Measurements from ENCODE around the gene PGM1.
"Not testable (repeated sequence)": the region's sequence is repeated elsewhere in the genome, so short reads cannot be mapped to it uniquely, and the experiment has no call there.

The PGM1 gene

DNA sequence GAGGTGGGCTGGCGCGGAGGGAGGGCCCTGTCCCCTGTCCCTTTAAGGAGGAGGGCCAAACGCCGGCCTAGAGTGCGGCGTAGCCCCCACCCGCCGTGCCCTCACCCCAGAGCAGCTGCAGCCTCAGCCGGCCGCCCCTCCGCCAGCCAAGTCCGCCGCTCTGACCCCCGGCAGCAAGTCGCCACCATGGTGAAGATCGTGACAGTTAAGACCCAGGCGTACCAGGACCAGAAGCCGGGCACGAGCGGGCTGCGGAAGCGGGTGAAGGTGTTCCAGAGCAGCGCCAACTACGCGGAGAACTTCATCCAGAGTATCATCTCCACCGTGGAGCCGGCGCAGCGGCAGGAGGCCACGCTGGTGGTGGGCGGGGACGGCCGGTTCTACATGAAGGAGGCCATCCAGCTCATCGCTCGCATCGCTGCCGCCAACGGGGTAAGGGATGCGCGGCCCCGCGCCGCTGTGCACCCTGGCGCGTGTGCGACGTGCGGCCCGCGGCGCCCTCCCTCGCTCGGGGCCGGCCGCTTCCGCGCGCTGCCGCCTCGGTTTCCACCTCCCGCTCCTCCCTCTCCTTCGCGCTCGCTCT is at the start of gene PGM1:
PGM1 (plus strand) TSS at position 109 of the 583 bp plus-strand sequence; CDS start at position 187, 78 bp downstream.
- peak; percentile 72 to 77 for DNase-seq

DNA sequence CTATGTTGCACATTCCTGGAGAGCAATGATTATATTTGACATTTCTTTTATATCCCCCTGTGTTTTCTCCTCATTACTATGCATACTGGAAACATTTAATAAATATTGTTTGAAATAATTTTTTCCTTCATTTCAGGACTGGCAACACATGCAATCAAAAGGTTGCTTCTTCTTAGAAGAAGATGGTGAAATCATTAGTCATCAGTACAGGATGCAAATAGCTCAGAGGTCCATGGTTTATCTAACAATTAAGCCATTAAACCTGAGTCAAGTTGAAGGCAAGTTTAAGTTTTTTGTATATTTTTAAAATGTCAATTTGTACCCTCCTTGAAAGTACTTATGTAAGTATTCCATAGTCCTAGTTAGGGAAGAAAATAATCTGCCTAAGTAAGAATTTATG is 47.4 kb upstream of the PGM1 start:
- no peak for DNase-seq

DNA sequence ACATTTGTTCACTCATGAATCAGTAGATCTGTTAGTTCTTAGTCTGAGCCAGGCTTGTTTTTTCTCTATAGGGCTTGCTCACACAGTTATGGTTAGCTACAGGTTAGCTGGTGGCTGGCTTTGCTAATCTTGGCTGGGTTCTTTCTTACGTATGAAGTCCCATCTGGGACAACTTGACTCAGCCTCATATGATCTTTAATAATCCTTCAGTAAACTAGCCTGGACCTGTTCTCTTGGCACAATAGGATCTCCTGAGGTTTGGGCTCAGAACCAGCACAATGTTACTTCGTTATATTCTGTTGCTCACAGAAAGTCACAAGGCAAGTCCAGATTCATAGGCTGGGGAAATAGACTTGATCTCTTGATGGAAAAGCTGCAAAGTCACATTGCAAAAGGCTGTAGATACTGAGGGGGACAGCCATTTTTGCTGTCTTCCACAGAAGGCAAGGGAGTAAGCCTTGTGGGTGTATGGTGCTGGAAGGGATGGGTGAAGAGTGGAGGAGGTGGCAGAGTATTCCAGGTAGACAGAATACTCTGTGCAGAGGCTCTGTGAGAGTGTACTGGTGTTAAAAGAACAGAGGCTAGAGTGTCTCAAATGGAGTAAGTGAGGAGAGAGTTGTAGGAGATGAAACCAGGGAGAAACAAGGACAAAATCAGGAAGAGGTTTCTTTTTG is 45.5 kb upstream of the PGM1 start:
- DNase-seq, result no peak

DNA sequence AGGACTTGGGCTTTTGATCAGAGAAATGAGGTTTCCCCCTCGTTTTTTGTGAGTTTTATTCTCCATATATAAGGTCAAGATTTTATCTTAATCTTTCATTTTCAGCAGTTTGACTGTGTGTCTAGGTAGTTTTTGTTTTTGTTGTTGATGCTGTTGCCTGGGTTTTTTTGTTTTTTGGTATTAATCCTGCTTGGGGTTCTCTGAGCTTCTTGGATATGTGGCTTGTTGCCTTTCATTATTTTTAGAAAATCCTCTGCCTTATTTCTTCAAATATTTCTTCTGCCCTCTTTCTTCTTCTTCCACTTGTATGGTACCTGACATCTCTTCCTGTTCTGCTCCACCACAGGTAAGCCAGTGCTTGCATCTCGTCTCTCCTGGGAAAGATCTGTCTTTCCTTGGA is 44.9 kb upstream of the PGM1 start:
- no peak for DNase-seq

DNA sequence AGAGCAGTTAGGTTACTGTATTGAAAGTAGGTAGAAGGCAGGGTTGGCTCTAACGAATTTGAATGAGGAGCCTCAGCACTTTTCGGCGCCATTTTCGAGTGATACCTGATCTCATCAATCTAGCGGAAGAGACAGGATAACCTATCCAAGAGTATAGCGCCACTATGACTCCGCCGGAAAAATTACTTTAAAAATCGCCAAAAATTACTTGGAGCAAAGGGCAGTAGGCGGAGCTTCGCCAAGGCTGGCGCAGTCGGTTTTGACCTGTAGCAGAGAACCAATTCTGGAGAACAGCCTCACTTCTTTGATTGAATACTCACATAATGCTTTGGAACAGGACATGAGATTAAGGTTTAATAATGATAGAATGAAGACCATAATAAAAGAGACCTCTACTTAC is 44.3 kb upstream of the PGM1 start:
- DNase-seq, result peak in 1 of 2 donors; percentile 23

DNA sequence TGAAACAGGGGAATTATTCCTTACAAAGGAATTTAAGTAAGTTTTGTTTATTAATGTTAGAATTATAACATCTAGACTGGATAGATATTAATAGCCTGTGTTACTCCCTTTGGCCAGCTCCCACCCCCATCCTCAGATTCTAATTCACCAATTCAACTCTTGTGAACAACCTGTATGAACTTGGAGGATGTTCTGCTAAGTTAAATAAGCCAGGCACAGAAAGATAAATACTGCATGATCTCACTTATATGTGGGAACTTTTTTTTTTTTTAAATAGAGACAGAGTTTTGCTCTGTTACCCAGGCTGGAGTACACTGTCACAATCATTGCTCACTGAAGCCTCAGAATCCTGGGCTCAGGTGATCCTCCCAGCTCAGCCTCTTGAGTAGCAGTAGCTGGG is 37.7 kb upstream of the PGM1 start:
- no peak for DNase-seq

DNA sequence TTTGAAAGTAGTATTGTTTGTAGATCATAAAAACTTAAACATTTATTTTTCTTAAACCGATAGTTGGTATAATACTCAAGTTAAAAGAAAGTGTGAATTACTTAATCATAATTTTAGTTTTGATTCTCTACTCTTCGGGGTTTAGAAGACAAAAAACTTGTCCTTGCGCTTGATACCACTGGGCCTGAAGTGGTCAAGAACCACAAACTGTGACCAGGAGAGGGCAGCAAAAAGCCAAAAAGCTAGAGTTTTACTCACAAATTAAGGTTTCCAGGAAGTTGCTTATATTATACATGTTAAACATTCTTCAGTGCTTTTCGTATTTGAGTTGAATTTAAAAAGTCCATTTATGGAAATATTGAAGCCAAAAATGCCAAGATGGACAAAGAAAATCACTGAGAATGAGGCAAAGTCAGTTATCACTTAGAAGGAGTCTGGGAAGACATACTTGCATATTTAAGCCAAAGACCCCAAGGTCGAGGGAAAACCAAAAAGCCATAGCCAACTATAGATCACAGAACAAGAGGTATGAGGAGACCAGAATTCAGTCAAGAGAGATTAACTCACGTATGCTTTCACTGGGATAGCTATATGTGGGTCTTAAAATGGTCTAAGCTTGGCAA is 35.7 kb upstream of the PGM1 start:
- DNase-seq, result peak in 1 of 2 donors; percentile 30

DNA sequence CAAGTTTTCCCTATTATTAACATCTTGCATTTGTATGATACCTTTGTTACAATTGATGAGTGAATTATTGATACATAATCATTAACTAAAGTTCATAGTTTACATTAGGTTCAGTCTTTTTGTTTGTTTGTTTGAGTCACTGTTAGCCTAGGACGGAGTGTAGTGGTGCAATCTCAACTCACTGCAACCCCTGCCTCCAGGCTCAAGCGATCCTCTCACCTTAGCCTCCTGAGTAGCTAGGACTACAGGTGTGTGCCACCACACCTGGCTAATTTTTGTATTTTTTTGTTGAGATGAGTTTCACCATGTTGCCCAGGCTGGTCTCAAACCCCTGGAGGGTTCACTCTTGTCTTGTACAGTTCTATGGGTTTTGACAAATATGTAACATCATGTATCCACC is 33.9 kb upstream of the PGM1 start:
- no peak for DNase-seq

DNA sequence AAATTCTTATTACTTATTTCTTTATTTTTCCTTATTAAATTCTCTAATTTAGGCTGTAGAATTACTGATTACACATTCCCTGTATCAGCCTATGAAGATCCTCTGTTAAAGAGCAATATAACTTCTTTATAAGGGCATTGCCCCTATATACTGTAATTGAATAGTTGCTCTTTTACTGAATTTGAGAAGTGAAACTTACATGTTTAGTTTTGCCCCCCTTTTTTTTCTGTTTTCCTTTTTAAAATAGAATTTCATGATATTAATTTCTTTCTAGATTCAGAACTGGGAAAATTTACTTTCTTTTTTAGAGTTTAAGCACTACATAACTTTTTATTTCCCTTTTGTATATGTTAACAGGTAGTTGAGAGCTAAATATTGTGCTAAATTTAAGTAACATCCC is 29.5 kb upstream of the PGM1 start:
- no peak for DNase-seq

DNA sequence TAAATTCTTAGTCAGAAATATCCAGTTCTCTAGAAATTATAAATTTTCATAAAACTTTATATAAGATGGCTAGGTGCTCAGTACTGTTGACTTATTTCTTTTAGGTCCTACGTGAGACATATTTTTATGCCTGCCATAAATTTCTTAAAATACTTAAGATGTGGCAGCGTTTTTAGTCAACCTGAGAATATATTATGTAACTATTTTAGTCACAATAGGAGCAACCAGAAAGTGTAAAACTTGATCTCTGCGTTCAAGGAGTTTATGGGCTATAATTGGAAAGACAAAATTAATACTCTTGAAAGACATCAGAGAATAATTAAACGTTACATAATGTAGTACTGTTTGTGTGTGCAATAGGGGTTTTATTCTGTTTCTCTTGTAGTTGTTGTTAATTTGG is 24.1 kb upstream of the PGM1 start:
- DNase-seq, result no peak

DNA sequence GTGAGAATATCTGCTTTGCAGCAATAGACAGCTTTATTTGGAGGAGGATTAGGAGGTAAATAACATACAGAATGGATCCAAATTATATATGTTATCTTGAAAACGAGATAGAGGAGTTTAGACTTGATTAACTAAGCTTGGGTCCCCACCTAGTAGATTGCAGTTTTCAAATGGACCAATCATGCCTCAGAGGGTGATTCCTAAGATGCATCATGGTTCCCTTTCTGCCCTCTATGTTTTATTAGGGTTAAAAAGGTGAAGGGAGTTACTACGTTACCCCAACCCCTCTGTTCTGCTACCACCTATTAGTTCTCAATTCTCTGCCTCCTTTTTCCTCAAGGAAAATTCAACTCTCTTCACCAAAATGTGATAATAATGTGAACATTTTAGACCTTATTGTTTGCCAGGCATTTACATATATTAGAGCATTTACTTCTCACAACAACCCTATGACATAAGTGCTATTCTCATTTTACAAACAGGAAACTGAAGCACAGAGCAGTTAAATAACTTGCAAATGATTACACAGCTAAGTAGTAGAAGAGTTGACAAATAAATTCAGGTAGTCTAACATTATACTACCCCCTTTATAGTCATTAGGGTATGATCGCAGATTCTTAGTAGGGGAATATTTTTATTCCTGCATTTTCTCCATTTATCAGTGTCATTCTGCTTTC is 23.4 kb upstream of the PGM1 start:
- no peak for DNase-seq

DNA sequence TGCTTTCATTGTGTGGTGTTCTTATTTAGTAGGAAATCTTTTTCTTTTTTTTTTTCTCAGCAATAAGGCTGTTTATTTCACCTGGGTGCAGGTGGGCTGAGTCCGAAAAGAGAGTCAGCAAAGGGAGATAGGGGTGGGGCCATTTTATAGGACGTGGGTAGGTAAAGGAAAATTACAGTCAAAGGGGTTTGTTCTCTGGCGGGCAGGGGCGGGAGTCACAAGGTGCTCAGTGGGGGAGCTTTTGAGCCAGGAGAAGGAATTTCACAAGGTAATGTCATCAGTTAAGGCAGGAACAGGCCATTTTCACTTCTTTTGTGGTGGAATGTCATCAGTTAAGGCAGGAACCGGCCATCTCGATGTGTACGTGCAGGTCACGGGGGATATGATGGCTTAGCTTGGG is 20.5 kb upstream of the PGM1 start:
- not testable (repeated sequence) for DNase-seq

DNA sequence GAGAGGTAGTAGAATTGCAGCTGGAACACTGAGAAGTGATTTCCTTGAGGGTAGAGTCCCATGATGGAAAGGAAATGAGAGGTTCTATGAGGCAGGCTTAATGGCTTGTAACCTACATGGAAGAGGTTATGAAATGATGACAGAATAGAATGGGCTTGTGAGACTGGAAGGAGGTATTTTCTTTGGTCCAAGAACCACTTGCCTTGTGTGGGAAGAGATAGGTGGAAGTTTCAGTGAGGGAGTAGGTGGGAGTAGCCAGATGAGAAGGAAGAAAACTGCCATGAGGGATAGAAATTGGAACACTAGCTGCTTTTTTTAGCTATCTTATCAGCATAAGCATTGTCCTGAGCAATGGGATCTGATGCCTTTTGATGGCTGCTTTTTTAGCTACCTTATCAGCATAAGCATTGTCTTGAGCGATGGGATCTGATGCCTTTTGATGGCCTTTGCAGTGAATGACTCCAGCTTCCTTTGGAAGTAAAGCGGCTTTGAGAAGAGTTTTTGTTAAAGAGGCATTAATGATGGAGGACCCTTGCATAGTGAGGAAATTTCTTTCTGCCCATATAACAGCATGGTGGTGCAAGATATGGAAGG is 18.9 kb upstream of the PGM1 start:
- DNase-seq, result not testable (repeated sequence)

DNA sequence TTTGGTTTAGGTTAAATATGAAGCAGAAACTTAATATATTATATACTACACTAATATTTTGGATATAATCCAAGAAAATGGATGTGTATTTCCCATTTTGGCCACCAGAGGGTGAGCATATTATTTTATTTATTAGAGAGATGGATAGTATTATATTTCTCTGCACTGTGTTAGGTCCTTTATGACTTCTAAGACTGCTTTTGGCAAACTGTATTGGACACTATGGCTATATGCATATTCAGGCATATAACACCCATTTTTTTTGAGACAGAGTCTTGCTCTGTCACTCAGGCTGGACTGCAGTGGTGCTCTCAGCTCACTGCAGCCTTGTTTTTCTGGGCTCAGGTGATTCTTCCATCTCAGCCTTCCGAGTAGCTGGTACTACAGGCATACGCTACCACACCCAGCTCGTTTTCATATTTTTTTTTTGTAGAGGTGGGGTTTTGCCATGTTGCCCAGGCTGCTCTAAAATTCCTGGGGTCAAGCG is 17.8 kb upstream of the PGM1 start:
- DNase-seq, result peak in 1 of 2 donors; percentile 60

DNA sequence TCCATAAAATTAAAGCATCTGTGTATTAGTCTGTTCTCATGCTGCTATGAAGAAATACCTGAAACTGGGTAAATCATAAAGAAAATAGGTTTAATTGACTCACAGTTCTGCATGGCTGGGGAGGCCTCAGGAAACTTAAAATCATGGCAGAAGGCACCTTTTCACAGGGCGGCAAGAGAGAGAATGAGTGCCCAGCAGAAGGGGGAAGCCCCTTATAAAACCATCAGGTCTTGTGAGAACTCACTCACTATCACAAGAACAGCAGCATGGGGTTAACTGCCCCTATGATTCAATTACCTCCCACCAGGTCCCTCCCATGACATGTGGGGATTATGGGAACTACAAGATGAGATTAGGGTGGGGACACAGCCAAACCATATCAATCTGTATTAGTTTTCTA is 6.9 kb upstream of the PGM1 start:
- DNase-seq, result not testable (repeated sequence)

DNA sequence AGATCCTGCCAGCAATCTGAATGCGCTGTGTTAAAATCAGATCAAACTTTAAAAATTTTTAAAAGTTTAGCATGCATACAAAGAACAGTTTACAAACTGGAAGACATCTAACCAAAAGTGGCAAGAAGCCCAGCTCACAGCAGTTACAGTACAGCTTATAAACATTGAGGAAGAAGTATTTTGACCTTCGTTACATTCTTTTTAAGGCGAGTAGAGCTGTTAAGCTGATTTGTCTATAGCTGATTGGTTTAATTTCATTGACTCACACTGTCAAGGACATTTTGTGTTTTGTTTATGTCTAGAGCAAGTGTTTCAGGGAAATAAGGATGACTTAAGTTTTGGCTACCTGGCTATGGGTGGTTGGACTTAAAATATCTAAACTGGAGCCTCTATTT is 3.0 kb upstream of the PGM1 start:
- no peak for DNase-seq

DNA sequence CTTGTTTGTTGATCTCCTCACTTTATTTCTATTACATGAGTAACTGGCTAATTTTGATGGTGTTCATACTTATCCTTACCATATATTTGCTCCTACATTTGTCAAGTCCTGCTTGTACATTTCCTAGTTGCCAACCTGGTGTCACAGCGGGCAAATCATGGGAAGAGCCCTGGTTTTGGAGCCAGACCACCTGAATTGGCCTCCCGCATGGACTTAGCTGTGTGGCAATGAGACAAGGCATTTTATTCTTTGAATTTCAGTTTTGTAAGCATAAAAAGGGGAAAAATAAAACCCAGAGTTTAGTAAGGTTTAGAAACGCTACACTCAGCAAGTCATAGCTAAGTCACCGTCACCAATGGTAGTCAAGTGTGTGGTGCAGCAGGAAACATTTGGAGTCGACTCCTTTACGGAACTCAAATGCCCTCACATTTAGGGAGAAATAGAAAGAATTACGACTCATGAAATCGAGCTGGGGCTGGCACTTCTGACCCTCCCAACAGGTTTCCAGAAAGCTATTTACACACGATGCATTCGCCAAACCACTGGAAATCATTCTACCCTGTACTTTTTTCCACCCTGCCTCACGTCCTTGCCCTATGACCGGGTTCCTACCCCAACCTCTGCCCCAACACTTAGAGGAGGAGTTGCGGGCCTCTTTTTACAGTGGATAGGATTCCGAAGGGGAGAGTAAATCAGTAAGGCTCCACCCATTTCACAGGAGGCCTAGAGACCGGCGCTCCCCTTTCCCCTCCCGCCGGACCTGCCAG is 492 bp upstream of the PGM1 start:
- no peak for DNase-seq

DNA sequence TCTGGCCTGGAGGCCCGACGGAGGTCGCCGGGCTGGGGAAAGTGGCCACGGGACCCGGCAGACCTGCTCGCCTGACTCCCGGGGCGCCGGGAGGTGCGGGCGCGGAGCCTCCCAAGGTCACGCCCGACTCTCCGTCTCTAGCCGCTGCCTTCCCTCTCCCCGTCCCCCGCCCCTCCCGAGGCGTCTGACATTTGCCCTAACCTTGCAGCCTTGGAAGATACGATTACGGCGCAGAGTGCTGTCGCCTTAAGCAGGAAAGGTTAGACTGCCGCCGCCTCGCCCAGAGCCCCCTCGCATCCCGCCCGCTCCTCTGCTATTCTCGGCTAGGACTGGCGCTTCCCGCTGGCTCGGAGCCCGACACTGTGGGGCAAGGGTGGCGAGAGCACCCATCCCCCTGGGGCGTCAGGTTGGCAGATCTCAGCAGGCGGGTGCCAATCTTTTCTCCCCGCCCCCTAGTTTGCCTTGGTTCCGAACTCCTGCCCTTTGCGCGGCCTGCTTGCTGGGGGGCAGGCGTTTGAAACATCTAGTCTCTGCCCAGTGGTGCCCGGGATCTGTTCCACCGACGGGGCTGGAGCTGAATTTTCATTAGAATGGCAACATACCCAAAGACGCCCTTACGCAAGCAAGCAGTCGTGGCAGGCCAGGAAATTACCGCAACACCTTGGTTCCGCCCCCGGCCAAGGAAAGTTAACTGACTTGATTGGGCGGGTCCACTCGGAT is 835 bp downstream of the PGM1 start:
- DNase-seq, result peak; percentile 81 to 84

DNA sequence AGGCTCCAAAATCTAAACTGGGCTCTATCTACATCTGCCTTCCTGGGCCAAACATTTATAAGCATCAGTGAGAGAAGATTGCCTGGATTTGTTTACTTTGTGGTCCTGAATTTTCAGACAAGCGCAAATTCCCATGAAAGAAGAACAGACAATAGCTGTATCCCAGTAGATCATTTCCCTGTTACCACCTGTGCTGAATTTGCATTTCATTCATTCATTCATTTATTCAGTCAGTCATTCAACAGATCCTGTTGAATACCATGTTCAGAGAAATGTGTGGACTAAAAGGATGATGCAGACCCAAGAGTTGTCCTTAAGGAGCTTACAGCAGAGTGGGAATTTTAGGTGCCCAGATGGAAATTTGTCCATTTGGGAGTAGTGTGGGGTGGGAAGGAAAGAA is 2.2 kb downstream of the PGM1 start:
- no peak for DNase-seq

DNA sequence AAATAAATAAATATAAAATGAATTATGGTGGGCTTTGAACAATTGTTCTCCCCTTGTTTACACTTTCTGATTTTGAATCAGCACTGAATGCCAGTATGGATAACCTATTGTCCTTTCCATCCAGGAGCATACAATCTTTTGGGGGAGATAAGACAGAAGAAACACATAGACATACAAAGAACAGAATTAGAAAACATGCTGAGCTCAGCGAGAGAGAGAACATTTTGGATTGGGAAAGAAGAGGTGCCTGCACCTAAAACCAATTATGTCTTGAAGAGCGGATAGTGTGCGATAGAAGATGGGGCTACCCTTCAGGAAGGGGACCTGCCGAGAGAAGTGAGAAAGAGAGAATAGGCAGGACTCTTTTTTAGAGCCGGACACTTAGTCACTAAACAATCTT is 6.6 kb downstream of the PGM1 start:
- no peak for DNase-seq

DNA sequence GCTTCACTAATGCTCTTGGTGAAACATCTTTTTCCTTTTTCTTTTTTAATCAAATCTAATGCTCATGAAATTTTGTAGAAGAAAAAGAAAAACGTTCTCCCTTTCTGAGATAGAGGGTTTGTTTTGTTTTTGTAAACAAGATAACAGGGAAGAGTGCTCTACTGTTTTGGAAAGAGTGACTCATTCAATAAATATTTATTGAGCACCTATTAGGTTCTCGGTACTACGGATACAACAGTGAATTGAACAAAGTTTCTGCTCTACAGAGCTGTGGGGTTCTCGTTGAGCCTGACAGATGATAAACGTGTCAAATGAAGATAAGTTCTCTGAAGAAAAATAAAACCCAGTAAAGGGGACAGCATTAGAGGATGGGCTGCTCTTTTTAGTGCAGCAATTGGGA is 7.0 kb downstream of the PGM1 start:
- DNase-seq, result no peak

DNA sequence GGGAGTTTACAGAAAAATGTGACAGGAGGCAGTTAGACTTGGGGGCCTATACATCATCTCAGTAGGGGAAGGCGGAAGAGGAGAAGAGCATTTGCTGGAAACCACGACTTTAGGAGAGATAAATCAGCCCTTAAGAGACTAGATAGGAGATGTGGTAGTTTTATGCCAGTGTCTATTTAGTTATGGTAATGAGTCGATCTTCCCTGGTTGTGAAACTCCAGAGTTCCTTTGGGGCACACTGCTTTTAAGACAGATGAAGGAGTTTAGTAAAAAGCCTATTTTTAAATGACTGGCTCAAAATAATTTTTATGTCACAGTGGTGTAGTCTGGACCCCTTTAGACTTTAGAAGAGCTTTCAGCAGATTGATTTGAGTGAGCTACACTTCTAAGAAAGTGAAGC is 7.8 kb downstream of the PGM1 start:
- no peak for DNase-seq
